IPS-NIHi7 (cell line): ENCODE results near the gene ST6GALNAC5.
"Not testable (repeated sequence)": the region's sequence is repeated elsewhere in the genome, so short reads cannot be mapped to it uniquely, and the experiment has no call there.

Experiments used
- DNase-seq: peaks from one replicate; pipeline ENCODE4 v3.0.0; 2012; ENCODE audit warnings: mixed read lengths; ENCODE audit errors: extremely low spot score

ST6GALNAC5 gene

DNA sequence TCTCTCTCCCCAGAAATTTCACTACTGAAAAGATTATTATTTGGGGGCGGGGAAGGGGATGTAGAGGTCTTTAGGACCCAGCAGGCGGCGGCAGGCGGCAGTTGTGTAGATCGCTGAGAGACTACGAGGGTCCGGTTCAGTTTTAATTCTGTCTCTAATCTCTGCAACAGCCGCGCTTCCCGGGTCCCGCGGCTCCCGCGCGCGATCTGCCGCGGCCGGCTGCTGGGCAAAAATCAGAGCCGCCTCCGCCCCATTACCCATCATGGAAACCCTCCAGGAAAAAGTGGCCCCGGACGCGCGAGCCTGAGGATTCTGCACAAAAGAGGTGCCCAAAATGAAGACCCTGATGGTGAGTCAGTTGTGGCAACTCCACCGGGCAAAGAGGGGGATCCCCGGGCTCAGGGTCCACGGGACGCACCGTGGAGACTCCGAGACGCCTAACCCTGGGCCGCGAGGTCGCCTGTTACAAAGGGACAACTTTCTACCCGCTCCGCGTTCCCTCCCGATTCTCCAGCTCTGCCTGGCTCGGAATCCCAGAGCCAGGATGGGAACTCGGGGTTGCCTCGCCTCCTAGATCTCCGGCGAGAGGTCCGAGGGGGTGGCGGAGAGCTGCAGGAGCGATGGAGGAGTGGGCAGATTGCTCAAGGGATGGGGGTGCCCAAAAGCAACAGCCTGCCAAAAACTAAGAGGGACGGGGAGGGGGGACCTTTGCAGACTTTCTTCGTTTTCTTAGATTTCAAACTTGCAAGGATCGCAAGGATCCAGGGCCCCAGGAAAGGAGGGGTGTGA lies at the start of gene ST6GALNAC5:
Gene ST6GALNAC5 (plus strand): TSS at position 139 of the 789 bp plus-strand sequence.
- DNase-seq: peak; percentile 64

DNA sequence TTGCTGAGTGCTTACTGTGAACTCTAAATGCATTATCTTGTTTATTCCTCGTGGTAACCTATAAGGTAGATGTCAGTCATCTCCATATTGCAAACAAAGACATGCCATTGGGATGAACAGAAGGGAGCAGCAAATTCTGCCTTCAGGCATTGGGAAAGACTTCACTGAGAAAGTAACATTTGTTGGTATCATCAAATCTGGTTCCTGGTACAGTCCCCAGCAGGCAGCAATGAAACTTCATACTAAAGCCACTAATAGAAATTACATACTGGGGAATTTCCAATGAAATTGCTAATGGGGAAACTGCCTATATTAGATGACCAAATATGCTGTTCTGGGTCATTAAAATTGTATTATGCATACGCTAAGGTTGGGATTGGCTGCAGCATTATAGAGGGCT lies 47.3 kb upstream of the ST6GALNAC5 start:
- no peak for DNase-seq

DNA sequence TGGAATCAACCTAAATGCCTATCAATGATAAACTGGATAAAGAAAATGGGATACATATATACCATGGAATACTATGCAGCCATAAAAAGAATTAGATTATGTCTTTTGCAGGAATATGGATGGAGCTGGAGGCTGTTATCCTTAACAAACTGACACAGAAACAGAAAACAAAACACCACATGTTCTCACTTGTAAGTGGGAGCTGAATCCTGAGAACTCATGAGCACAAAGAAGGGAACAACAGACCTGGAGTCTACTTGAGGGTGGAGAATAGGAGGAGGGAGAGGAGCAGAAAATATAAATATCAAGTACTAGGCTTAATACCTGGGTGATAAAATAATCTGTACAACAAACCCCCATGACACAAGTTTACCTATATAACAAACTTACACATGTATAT lies 44.3 kb upstream of the ST6GALNAC5 start:
- DNase-seq: not testable (repeated sequence)

DNA sequence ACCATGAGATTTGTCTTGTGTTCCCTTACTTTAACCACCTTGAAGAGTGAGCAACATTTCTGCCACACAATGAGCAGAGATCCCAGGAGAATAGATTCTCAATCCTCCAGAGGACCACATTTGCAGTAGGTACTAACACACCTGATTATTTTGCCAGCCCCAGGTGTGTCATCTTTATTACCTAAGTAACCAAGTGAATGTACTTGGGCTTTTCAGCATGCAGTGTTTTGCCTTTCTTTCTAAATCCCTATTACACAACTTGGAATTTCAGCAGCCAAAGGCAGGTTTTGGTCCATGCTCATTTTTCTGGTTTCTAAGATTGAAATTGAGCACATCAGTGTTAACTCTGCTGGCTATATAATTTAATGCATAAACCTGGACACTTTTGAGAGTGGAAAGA lies 43.2 kb upstream of the ST6GALNAC5 start:
- DNase-seq: no peak

DNA sequence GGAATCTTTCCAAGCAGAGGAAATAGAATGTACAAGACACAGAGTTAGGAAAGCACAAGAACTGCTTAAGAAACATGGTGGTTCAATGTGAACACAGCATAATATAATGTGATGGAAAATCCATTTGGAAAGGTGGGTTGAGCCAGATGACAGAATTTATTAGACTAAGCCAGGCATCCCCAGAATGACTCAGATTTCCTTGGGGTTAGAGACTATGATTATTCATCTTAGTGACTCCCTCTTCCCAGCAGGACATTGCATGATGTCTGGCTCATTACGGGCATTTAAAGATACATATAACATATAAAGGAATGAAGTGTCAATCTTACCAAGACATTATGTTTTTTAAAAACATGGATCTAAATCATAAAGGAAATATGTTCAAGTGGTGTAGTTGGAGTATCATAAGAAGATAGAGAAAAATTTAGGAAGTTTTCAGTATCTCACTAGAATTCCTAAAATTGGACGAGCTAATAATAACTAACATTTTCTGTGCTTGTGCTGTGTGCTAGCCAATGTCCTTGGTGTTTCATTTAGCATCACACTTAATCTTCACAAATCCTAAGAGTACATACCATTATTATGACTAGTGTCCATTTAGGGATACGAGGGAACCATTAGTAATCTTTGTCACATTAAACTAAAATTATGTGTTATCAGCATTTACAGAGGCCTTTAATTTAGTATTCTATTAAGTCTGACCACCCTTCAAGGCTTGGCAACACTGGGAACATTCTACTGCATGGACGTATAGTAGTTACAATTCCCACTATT lies 41.0 kb upstream of the ST6GALNAC5 start:
- DNase-seq: no peak

DNA sequence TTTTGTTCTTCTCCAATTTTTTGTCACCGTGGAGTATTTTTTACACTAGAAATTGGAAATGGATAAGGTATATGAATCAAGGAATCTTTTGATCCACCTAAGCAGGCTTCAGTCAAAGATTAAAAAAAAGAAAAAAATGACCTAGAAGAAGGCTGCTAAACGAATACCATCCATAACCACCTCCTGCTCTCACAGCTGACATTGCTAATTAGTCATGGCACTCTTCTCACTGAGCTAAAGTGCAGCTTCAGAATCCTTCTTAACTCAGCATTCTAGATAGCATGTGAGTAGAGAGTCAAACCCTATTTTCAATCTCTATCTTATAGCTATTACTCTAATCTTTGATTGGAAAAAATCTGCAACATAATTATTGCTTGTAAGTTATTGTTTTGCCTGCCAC lies 40.2 kb upstream of the ST6GALNAC5 start:
- no peak for DNase-seq

DNA sequence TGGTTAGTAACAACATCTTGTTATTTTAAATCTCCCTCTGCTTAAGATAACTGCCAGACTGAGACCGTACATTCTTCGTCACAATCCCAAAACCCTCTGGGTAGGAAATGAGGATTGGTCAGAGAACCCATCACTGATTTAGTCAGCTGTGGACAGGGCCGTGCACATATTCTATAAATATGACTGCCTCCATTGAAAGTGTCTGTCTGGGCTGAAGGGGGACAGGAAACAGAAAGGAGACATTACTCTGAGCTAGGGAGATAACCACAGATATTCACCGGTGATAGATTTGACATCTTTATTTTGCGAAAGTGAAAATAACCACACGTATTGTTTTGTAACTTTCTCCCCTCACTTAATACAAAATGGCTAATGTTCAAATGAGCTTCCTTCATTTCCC lies 36.9 kb upstream of the ST6GALNAC5 start:
- no peak for DNase-seq

DNA sequence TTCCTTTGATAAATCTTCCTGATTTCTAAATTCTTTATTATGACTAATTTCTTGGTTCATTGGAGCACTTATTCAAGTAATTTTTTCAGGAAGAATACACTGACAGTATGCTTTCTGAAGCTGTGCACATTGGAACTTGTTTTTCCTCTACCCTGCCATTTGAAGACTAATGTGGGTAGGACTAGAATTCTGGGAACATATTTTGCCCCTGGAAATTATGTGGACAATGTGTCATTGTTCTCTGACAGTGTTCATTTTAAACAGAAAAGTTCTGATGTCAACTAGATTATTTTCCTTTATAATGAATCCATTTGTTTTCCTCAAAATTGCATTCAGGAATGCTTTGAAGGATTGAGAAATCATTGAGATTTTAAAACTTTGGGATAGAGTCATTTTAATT lies 34.8 kb upstream of the ST6GALNAC5 start:
- no peak for DNase-seq

DNA sequence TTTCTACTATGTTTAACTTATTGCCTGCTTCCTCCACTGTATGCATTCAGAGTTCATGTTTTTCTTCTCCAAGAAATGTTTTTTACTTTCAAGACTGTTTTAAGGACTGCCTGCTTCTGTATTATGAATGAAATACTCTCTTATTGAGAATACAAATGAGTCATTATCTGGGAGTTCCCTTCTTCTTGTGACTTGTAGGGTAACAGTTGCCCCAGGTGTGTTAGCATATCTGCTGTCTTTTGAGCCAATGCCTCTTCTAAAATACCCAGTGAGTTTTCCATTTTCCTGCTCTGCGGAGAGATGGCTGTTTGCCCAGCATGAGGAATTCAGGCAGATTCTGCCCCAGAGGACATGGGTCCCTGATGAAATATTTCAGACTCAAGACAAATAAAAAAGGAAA lies 34.1 kb upstream of the ST6GALNAC5 start:
- no peak for DNase-seq

DNA sequence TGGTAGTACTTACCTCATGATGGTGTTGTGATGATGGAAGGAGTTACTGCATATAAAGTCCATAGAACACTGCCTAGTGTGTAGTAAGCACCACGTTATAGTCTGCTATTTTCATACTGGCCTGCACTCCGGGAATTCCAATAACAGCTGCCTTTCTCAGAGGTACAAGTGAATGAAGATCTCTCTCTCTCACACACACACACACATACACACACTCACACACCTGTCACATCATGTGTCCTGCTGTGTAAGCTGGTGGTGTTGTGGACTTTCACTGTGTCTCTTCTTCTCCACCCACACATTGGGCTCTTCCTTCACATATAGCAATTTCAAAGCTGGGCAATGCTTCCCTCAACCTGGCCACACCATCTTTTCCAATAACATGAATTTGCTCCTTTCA lies 33.4 kb upstream of the ST6GALNAC5 start:
- DNase-seq: no peak

DNA sequence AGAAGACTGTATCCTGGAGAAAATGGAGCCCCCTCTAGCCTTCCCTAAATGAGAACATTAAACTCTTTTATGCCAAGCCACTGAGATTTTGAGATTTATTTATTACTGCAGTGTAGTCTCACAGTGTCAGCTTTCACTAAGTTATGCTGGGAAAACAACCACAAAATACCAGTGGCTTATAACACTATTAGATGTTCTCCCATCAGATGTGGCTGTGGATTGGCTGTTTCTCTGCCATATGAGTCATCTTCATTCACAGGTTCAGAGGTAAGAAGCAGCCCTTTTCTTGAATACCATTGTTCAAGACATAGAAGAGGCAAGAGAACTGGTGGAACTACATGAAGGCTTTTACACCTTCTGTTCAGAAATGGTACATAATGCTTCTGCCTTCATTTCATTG lies 32.1 kb upstream of the ST6GALNAC5 start:
- no peak for DNase-seq

DNA sequence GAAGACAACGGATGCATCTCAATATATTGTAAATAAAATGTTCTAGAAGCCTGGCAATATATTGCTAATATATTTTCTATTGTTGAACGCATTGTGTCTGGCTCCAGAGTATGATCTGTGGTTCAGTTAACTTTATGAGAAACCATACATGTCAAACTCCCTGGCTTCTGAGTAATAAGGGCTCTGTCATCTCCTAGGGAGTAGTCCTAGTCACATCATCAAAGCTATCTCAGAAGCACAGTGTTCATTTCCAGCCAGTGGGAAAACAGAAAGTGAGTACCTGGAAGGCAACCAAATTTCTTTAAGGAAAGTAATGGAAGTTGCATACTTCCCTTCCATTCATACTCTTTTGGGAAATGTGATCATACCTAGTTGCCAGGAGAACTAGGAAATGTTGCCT lies 27.0 kb upstream of the ST6GALNAC5 start:
- no peak for DNase-seq

DNA sequence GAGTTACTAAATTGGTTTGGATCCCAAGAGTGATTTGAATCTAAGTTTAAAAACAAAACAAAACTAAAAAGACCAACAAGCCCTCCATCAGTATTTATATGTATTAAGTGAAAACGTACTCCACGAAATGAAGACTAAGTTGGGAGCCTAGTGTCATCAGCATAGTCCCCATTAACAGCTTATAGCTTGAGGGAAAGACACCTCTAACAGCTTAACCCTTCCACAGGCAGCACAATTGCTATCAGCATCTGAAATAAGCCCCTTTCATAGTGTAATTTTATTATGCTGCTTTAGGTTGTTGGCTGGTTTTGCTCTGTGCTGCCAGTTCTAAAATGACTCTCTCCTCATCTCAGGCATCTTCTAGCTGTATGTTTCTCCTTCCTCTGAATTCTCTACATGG lies 25.8 kb upstream of the ST6GALNAC5 start:
- no peak for DNase-seq

DNA sequence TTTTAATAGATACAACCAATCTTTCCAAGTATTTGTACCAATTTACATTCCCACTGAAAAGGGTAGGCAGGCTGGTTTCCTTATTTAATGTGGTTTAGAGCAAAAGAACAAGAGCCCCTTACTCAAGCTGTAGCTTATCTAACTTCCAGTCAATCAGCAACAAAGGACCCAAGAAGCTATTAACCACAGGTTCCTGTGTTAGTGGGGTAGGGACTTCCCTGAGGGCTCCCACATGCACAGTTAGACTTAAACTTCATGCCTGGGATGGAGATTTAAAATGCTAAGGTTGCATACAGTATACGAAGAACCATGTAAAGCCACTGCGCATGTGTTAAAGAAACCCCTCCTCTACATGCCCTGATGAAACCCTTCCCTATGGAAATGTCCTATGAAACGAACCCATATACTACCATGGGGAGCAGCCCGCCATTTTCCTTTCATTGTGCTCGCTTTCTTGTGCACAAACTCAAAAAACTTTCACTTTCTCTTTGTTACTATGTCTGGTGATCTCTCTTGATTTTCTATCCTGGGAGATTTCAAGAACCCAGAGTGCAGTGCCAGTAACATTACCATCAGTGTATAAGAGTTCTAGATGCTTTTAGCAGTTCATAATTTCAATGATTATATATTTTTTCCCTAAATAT lies 23.3 kb upstream of the ST6GALNAC5 start:
- DNase-seq: no peak

DNA sequence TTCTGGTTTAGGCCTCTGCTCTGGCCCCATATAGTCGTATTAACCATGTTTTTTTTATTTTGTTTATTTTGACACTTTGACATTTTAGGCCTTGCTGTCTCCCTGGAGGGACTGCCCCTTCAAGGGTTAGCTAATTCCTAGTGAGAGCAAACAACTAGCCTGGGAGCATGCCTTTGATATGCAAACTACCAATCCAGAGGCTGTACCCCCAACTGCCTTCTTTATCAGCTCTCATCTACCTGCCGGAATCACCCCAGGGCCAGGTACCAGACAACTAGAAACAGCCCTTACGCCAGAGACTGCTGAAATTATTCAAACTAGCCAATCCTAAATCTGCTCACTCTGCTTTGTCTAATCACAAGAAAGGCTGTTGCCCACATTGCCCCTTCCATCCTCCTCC lies 13.0 kb upstream of the ST6GALNAC5 start:
- DNase-seq: peak; percentile 45

DNA sequence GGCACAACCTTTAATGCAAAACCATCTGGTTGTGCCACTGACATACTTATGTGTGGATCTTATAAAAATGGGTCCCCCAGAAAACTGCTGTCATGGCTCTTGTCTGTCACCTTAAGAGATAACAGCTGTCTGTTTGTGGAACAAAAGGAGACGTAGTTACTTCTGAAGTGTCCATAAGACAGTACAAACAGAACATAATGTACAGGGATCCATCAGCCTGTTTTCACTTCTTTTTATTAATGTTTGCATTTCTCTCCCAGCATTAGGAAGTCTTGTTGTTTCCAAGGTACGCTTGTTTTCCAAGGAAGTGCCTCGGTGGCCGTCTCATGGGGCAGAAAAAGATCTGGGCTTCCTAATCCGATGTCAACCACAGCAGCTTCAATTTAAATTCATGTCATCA lies 11.2 kb upstream of the ST6GALNAC5 start:
- DNase-seq: no peak

DNA sequence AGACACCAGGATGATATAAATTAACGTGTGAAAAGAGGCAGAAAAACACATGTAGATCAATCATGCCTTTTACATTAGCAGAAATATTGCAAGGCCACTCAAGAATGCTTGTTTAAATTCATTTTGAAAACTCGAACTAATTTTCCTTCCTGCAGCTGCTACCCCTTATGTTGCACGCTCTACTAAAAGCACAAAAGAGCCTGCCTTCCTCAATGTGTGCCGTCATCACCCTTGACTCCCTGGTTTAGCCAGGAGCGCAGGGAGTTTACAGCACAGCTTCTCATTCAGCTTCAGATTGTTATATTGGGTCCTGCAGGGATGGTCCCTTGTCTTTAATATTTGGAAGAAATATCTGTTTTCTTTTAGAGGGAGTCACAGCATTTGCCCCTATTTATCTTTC lies 10.1 kb upstream of the ST6GALNAC5 start:
- no peak for DNase-seq

DNA sequence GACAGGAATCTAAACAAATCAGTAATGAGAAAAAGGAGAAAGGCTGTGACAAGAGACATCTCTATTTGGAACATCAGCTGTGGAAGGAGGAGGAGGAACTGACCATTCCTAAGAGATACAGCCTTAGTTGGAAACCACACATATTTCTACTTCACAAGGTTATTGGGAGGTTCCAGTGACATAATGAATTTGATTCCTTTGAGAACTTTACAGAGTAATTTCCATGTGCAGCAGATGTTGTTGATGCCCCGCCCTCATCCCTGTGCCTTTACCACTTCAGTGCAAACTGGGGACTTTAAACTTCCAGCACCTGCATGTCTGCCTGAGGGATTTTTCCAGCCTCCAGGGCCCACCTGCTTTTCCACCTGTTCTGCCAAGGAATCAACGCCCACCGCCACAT lies 9.3 kb upstream of the ST6GALNAC5 start:
- no peak for DNase-seq

DNA sequence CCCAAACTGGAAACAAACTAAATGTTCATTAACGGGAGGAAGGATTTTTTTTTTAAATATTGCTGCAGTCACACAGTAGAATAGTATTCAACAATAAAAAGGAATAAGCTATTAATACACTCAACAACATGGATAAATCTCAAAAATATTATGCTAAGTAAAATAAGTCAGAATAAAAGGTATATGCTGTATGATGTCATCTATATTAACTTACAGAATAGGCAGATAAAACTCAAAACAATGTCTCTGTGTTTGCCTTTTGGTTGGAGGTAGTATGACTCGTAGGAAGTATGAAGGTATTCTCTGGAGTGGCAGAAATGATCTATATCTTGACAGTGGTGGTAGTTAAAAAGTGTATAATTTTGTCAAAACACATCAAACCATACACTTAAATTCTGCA lies 6.1 kb upstream of the ST6GALNAC5 start:
- no peak for DNase-seq

DNA sequence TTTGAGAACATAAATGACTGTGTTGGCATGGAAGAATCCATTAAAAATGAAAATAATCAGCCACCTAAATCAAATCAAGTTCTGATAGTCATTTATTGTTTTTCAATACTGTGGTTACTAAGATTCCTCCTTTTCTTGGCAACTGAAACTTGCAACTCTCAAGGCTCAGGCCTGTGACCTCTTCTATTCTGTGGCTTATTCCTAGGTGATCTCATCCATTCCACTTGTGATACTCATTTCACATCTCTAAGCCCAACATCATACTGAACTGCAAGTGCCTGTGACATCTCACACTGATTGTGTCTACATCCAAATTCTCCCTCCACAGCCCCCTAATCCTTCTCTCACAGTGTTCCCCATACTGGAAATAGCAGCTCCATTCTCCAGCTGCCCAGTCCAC lies 4.8 kb upstream of the ST6GALNAC5 start:
- no peak for DNase-seq

DNA sequence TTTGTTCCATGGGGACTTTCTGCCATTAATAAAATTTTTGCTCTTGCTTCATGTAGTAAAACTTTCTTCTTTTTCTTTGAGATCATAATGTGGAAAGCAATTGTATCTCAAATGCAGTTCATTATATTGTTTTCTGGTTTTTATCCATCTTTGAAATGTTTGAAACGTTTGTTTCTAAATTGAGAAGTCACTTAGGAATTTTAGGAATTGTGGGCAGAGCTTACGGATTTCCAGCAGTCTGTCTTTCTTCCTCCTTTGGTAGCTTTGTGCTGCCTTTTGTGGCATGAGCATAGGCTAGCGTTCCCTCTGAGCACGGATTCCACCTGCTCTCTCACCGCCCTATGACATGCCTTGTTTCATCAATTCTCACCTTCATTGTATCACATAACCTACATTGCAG lies 2.9 kb upstream of the ST6GALNAC5 start:
- no peak for DNase-seq

DNA sequence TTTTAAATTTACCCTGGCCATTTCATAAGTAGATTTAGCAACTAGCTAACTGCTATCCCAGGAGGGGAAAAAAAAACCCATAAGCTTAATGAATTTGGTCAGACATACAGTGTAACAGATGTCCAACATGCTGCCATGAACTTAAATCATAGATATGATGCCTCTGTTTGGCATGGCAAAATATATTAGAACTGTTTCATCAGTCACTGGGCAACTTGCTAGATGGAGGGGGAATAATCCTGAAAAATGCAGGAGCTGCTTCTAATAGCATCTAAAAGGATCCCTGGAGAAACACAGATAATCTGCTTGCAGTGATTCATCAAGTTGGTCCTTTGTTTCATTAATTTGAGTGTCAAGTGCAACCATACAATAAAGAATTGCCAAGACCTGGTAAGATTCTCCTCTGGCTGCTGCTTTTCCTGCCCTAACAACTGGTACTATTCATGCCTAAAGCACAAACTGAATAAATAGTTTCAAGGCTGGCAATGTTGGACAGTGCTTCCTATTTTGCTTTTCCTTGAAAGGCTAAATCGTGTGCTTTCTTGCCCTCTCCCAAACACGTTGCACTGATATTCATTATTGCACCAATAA lies 1.5 kb upstream of the ST6GALNAC5 start:
- no peak for DNase-seq
